Breast epithelium (tissue), 3 donors: ENCODE results near the gene KRTAP9-8.
"Not testable (repeated sequence)": the region's sequence is repeated elsewhere in the genome, so short reads cannot be mapped to it uniquely, and the experiment has no call there.

Experiments
- CTCF ChIP-seq, 3 donors: fragments of 450-650 bp; IDR thresholded peaks; one replicate each; pipeline ENCODE4 v1.5.1; 2016 to 2017; ENCODE audit warnings: antibody characterized with exemption in 3 of 3, mild to moderate bottlenecking in 3 of 3, moderate library complexity in 3 of 3
- POLR2AphosphoS5 ChIP-seq, 3 donors: sonication (generic); formaldehyde crosslinking; IDR thresholded peaks; one replicate each; pipeline ENCODE4 v1.6.1; 2017; ENCODE audit warnings: antibody characterized with exemption in 3 of 3

- not testable (repeated sequence) for TF ChIP-seq CTCF, POLR2AphosphoS5 (IDR thresholded peaks at IDR 0.05)
Observed at GRCh38 chr17:41275648-41276190, 37.9 kb downstream of the KRTAP9-8 start, which contains the start of gene KRTAP9-7.
